ENCODE data around the gene DHCR7.

GRCh38 chr11:71470946-71471345 is 22.8 kb upstream of the DHCR7 start:
- TF ChIP-seq EZH2 (IDR thresholded peaks at IDR 0.05; ENCODE audit: insufficient read depth, poor library complexity, severe bottlenecking): no peak
- TF ChIP-seq EZH2phosphoT487 (IDR thresholded peaks at IDR 0.05; ENCODE audit: insufficient read depth, low read depth): no peak

Data from GM23248 (cell line).